AG09319 (cell line): ENCODE data around the gene ADGRL1.

ENCODE experiments used
- DNase-seq: peaks from one replicate; pipeline ENCODE4 v3.0.0-alpha.2; 2010; ENCODE audit warnings: low read depth; ENCODE audit errors: extremely low read depth
- CTCF ChIP-seq: IDR thresholded peaks from 2 replicates; pipeline ENCODE4 v1.5.1; 2011; ENCODE audit warnings: low read depth, mild to moderate bottlenecking, inconsistent platforms, low read length, moderate library complexity

Gene ADGRL1

GRCh38 chr19:14115756-14116155, 90.2 kb downstream of the ADGRL1 start:
- TF ChIP-seq CTCF, result no peak
- no peak for DNase-seq

GRCh38 chr19:14114854-14115253, 91.1 kb downstream of the ADGRL1 start:
- peak; percentile 38 for TF ChIP-seq CTCF
- no peak for DNase-seq

- DNase-seq, result no peak
- no peak for TF ChIP-seq CTCF
Measured at GRCh38 chr19:14114439-14114838, 91.5 kb downstream of the ADGRL1 start.

- DNase-seq, result no peak
- TF ChIP-seq CTCF, result peak; percentile 9; the same call in 1 of the 2 replicates
Measured at GRCh38 chr19:14113762-14114414, 92.1 kb downstream of the ADGRL1 start.

- no peak for TF ChIP-seq CTCF
- no peak for DNase-seq
Measured at GRCh38 chr19:14112809-14113385, 93.1 kb downstream of the ADGRL1 start.

GRCh38 chr19:14112051-14112808, 93.7 kb downstream of the ADGRL1 start:
- DNase-seq, result no peak
- no peak for TF ChIP-seq CTCF

- no peak for TF ChIP-seq CTCF
- DNase-seq, result no peak
Measured at GRCh38 chr19:14111486-14111885, 94.5 kb downstream of the ADGRL1 start.
